Activated CD4-positive, alpha-beta T cell treated with anti-CD3 and anti-CD28 coated beads, Interleukin-10, Interleukin-2, amounts not matched to agents 100 ng/mL and 50 ng/mL, durations not matched to agents 16 hours and 8 hours (primary cell): ENCODE data around the gene GAK.

Experiments used
- DNase-seq: peaks from one replicate; pipeline ENCODE4 v3.0.0-alpha.2; 2020

GAK gene

GRCh38 chr4:887034-887763 lies 44.9 kb downstream of the GAK start:
- no peak for DNase-seq

DNA sequence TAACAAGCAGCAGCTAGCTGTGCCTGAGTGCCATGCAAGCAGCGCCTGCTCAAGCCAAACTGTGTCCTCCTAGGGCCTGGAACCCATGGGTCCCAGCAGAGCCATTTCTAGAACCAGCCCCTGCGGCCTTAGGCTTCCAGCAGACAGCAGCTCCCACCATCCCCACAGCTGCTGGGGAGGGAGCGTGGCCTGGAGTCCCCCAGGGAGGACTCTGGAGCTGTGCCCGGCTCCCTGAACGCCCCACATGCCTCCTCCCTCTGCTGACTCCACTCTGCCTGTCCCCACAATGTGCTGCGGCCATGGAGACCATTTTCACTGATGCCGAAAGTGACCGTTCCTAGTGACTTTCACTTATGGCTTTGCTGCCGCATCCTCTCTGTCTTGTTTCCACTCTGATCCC lies 45.9 kb downstream of the GAK start:
- DNase-seq = no peak

GRCh38 chr4:885353-885752 lies 46.8 kb downstream of the GAK start:
- DNase-seq = no peak

GRCh38 chr4:884896-885295 lies 47.2 kb downstream of the GAK start:
- DNase-seq = no peak

DNA sequence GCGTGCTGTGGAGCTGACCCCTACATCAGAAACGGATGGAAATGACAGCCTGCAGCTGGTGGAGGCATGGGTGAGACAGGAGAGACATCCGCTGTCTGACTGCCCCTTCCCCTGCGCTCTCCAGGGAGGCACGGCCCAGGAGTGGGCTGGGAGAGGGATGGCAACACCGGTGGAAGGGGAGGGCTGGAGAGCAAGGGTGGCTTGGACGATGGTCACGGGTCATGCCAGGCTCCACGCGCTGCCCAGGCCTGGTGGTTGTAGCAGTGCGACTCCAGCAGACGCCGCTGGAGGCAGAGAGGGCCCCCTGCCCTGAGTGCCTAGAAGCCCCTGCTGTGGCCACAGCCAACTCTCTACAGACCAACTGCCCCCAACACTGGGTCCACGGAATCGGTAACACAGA lies 47.9 kb downstream of the GAK start:
- no peak for DNase-seq

- DNase-seq = no peak
Observed at GRCh38 chr4:883377-884095, 48.6 kb downstream of the GAK start.

DNA sequence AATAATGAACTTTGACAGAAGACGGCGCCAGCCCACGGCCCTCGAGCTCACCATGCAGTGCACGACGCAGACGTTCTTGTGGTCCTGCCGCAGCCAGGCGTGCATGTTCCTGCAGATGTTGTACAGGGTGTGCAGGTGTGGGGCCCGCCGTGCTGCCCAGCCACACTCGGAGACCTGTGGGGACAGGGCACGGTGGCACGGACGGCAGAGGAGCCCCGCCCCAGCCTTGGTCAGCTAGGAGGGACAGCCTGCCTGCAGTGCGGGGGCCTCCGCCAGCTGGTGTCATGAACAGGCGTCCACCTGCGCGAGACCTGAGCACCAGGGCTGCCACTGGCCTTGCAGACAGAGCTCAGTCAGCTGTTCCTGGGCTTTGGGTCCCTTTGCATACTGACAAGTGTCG lies 49.5 kb downstream of the GAK start:
- DNase-seq = no peak

DNA sequence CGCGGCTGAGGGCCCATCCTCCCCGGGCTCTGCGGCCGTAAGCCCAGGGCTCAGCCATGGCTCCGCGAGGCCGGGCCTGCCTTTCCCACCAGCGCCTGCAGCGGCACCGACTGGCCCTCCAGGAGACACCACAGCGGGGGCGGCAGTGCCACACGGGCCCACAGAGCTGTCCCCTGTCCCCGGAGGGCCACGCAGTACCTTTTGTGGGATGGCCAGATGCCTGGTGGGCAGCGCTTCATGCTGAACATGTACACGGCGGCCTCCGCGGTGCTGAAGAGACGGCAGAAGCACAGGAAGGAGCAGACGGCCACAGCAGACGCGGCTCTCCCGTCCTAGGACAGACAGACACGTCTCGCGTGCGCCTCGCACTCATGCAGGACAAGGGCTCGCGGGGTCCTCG lies 50.4 kb downstream of the GAK start:
- DNase-seq = no peak

GRCh38 chr4:880684-881405 lies 51.3 kb downstream of the GAK start:
- no peak for DNase-seq

GRCh38 chr4:879729-880077 lies 52.4 kb downstream of the GAK start:
- peak; percentile 88 for DNase-seq

GRCh38 chr4:878796-879728 lies 53.1 kb downstream of the GAK start:
- peak; percentile 63 for DNase-seq

DNA sequence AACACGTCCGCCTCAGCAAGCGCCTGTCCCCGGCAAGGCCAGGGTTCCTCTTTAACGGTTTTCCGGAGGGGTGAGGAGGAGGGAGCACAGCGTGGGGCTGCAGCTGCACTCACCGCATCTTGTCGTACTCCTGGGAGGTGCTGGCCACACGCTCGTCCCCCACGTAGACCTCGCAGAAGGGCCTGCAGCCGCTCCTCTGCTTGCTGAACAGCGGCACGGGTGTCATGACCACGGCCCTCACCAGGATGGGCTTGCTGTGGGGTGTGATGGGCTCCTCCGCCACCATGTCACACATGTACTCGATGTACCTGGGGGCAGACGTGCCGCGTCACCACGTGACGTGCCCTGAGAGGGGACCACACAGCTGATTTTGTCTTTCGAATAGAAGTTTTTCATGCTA lies 54.6 kb downstream of the GAK start:
- no peak for DNase-seq

DNA sequence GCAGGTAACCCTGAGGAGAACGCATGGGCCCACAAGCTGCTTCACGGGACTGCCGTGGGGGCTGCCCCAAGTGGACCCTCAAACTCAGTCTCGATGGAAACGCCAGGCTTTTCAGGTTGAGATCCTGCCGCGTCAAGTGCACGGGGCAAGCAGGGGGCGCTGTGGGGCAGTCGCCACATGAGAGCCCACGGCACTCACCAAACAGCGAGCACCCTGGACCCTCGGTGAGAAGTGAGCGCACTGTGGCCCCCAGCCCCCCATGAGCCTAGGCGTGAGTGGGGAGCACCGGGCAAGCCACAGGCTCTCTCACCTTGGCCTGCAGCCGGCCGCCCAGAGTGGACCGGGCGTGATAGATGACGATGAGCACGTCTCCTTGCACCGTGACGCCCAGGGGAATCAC lies 55.3 kb downstream of the GAK start:
- no peak for DNase-seq

DNA sequence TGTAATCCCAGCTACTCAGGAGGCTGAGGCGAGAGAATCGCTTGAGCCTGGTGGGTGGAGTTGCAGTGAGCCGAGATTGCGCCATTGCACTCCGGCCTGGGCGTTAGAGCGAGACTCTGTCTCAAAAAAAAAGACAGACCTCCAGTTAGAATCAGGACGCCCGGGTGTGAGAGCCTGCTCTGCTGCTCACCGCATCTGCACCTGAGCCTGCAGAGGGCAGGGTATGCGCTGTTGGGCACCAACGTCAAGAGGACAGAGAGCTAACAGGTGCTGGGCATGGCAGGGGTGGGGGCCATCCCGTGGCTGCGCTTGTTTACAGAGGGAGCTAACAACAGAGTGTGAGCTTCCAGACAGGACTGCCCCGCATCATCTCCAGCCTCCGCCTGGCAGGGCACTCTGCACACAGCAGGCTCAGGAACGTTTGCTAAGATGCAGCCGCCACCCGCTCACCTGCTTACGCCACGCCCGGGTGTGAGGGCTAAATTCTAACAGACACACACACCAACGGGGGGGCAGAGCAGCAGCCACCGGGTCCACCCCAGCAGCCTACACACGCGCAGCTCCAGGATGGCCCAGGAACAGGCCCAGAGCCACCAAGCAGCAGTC lies 56.2 kb downstream of the GAK start:
- DNase-seq = no peak

GRCh38 chr4:874971-875817 lies 56.9 kb downstream of the GAK start:
- DNase-seq = no peak

DNA sequence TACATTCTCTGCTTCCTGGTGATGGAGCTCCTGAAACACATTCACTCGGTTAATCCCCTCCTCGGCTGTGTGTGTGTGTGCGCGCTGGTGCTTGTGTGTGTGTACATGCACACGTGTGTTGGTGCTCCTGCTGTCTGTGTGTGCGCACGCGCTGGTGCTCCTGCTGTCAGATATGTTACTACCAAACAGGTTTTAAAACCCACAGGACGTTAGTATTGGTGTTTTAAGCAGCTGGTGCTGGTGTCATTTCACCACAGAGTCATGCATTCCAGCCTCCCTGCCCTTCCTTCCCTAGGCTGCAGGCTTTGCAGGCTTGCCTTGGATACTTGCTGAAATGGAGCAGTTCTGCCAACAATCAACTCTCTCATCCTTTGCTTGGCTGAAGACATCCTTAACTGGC lies 58.1 kb downstream of the GAK start:
- DNase-seq = no peak

DNA sequence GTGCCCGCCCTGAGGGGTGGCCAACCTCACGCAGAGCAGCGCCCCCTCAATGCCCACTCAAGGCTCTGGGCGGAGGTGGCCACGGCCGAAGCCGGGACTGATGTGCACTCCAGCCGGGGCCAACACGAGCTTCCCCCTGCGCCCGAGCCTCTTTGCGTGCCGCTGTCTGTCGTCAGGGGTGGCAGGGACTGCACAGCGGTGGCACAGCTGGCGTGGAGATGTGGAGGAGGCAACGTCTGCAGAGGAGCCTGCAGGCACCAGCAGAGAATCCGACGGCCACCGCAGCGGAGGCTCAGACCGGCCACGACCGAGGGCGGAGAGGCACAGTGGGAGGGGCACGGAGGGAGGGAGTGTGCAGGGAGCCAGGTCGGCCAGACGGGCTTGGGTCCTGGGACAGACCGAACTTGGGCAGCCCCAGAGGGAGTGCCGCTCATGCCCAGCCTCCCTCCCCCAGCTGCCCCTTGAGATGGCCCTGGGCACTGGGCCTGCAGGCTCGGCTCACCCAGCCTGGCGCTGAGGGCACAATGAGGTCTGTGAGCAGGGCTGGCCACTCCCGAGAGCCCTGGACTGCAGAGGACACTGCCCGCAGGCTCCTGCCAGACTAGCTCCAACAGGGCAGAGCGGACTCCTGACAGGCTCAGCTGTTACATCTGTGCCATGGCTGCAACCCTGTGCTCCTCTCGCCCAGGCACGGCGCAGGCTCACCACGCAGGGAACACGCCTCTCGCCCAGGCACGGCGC lies 59.7 kb downstream of the GAK start:
- DNase-seq = no peak

- no peak for DNase-seq
Observed at GRCh38 chr4:871484-871883, 60.6 kb downstream of the GAK start.

GRCh38 chr4:870951-871350 lies 61.2 kb downstream of the GAK start:
- no peak for DNase-seq

- DNase-seq = no peak
Observed at GRCh38 chr4:869776-870175, 62.3 kb downstream of the GAK start.

GRCh38 chr4:868421-868820 lies 63.7 kb downstream of the GAK start:
- DNase-seq = no peak
